Fibroblast of skin of left quadriceps (primary cell): Measurements from ENCODE around the gene PCDHGA4.
"Not testable (repeated sequence)": the region's sequence is repeated elsewhere in the genome, so short reads cannot be mapped to it uniquely, and the experiment has no call there.

Experiments used
- DNase-seq, 2 experiments: peaks; one replicate each; pipeline ENCODE4 v3.0.0-alpha.2; 2013; ENCODE audit warnings: low read depth in 2 of 2

PCDHGA4 gene

DNA sequence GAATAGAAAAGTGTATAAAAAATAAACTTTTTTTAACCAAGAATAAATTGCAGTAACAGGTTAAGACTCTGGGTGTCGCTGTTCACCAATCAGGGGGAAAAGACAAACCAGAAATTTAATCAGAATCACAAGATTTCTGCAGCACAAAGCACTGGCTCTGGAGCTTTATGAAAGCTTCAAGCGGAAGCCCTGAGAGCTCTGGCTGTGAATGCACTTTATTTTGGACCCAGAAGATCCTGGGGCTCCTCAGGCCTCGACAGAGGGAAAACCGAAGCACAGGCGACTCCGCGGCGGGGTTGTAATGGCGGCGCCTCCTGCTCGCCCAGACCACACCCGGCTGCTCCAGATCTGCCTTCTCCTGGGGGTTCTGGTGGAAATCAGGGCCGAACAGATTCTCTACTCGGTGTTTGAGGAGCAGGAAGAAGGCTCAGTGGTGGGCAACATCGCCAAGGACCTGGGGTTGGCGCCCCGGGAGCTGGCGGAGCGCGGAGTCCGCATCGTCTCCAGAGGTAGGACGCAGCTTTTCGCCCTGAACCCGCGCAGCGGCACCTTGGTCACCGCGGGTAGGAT, at the start of gene PCDHGA4:
Gene PCDHGA4 (plus strand): TSS at position 122 of the 570 bp plus-strand sequence. CDS start 87 bp downstream, at position 209.
- DNase-seq = no peak

DNA sequence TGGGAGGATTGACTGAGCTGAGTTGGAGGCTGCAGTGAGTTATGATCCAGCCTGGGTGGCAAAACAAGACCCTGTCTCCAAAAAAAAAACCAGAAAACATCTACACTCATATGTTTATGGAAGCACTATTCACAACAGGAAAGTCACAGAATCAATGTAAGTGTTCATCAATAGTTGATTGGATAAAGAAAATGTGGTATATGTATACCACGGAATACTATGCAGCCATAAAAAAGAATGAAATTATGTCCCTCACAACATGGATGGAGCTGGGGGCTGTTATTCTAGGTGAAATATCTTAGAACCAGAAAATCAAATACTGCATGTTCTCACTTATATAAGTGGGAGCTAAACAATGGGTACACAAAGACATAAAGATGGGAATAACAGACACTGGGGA, 48.2 kb upstream of the PCDHGA4 start:
- DNase-seq = no peak

DNA sequence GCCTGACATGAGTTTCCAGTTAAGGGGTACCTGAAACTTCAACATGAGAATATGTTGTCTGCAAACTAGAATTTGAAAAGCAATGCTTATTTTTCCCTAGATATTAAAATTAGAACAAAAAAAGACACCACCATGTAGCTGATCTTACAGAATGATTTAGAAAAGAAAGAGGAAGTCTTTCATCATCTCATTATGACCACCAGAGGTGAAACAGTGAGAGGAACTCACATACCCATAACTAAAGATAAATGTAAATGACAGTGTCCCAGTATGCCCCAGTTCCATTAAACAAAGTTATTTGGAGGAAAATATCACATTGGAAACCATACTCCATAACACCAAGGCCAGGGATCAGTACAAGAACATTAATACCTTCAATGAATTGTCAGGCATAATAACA, 41.1 kb upstream of the PCDHGA4 start:
- no peak for DNase-seq

DNA sequence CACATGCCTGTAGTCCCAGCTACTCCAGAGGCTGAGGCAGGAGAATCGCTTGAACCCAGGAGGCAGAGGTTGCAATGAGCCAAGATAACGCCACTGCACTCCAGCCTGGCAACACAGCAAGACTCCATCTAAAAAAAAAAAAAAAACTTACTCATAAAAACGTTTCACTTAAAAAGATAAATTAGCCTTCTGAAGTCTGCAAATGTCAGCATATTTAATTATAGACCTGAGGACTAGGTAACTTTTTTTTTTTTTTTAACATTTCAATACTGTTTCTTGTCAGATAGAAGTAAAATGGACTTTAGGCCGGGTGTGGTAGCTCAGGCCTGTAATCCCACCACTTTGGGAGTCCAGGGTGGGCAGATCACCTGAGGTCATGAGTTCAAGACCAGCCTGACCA, 37.9 kb upstream of the PCDHGA4 start:
- DNase-seq = not testable (repeated sequence)

DNA sequence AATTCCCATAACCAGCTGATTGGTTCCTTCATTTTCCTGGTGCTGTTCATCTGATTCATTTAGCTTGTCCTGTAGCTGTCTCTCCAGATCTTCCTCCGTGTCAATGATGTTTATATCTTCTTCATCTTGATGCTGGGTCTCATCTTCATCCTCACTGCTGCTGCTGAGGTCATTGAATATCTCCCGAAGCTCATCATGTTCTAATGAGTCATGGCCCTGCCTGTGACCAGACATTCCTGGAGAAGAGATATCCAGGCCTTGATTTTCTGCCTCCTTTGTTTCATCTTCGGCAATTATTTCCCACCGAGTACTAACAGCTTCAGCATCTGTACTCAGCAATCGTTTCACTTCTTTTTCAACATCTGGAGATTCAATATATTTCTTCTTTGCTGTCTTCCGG, 35.6 kb upstream of the PCDHGA4 start:
- no peak for DNase-seq

DNA sequence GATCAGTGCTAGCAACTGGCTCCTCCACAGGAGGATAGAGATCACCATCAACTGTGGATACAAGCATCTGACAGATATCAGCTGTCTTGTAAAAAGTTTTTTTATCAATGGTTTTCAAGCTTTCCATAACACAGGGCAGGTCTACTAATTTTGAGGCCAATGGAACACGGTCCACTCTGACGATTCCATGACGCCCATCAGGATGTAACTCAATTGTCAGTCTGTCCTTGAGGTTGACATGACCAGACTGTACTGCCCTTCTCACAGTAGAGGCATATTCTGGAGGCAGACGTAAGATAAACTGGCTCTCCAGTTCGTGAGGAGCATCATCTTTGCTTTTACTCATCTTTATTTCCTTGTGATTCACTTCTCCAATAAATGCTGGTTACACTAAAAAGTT, 35.1 kb upstream of the PCDHGA4 start:
- no peak for DNase-seq

DNA sequence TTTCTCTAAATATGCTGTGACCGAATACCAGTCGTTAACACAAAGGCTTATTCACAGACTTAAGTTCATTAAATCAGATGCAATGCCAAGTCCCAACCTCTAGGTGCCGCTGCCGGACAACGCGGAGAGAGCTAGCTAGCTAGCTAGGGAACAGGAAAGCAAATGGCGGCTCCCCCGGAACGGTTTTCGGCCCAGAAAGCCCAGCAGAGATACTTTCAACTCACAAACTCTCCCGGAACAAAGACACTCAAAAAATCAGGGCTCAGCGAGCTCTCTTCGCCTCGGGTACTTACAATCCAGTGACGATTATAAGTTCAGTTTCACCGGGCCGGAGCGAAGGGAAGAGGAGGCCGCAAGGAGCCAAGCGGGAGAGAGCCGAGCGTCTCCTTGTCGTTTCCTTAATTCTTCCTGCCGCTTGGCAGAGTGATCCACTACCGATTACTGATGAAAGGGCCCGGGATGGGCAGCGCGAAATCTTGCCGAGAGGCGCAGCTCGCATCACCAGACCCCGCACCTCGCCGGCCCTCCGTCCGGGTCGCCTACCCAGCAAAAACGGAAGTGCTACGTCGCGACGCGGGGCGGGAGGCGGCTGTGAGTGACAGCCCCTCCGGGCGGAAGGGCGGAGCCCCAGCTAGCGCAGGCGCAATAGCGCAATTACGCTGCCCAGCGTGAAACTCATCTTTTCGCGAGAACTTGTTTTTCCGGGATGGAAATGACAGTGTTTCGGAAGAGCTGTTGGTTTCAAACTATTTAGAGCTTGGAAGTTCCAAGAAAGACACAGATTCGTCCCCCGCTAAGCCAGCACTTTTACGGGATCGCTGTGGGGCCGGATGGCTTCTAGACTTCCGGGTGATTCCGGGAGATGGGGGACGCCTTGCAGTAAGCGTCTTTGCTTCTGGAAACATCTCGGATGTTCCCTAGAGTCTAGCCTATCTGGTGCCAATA, 34.3 kb upstream of the PCDHGA4 start, which contains the start of gene TAF7:
Gene TAF7 (minus strand): TSS at position 560 of the 945 bp plus-strand sequence. CDS start 740 bp downstream, outside the sequence.
- DNase-seq = peak; percentile 85 to 86

DNA sequence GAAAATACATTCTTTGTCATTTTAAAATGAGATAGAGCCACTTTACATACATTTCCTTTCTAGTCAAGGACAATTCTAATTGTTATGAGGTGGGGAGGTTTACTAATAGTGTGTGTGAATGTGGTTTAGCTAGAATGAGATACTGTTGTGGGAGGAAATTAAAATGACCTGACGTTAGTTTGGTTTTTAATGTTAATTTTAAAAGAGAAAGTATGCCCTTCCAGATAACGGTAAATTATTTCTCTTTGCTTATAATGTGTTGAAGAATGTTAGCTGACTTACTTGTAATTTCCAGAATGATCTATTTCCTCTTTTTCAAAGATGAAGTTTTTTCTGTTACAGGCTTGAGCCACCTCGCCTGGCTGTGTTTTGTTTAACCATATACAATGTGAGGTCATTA, 32.6 kb upstream of the PCDHGA4 start:
- DNase-seq = no peak

DNA sequence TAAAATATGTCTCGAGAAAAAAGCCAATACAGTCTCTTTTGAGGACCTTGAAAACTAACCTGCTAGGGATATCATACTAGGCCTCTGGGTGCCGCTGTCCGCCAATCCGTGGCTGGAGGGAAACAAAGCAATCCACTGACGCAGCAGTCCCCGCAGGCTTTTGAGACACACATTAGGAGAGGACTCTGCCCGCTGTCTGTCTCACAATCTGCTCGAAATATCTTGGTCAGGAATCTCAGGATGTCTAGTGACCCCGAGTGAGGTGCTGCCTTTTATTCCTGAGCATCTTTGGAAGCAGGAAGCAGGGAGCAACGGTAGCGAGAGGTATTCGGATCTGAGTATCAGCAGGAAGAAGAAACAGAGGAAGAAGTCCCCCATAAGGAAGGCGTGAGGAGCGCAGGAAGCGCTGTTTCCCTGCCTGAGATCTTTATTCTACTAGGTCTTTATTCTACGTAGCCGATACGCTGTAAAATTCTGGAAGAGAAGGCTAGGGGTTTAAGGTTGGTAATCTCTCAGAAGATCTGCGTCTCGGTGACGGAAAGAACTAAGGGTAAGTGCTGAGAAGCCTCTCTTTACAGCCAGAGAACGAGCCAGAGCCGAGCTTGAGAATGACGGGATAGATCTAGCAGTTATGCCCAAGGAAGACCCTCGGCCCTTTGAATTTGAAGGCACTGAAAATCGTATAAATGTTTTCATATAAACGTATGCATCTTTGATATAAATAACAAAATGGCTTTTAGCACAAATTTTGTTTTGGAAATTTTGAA, 28.6 kb upstream of the PCDHGA4 start:
- peak in 1 of 2 experiments; percentile 37 for DNase-seq

DNA sequence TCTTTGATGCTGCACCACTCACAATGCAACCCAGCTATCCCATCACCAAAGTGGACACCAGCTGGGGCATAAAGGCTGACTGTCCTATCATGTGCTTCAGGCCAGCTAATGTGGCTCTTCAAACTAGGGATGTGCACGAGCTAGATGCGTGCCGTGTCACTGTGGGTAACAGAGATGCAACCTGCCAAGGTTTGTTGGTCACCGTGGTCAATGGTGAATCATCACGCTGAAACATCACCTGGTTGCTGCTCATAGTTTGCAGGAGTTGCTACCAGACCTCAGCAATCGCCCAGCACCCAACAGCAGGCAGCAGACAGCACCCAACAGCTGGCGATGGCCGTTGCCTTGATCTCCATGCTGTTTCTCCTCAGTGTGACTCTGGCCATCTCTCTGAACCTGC, 26.6 kb upstream of the PCDHGA4 start:
- no peak for DNase-seq

DNA sequence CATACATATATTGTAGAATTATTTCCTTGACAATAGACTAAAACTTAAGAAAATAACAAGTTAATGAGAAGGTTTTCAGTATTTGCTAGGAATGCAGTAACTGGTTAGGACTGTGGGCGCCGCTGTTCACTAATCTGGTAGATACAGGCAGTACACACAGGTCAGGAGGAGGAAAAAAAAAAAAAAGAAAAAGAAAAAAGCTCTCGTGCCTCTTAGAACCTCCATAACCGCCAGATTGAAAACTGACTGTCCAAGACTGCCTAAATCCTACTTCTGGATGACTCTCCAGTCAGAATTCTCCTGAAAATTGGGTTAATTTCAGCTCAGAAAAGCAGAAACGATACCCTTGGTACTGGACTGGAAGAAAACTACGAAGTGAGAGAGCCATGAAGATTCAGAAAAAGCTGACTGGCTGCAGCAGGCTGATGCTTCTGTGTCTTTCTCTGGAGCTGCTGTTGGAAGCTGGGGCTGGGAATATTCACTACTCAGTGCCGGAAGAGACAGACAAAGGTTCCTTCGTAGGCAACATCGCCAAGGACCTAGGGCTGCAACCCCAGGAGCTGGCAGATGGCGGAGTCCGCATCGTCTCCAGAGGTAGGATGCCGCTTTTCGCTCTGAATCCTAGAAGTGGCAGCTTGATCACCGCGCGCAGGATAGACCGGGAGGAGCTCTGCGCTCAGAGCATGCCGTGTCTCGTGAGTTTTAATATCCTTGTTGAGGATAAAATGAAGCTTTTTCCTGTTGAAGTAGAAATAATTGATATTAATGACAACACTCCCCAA, 24.3 kb upstream of the PCDHGA4 start, which contains the start of gene PCDHGA1:
Gene PCDHGA1 (plus strand): TSS at position 216 of the 782 bp plus-strand sequence.
- no peak for DNase-seq

DNA sequence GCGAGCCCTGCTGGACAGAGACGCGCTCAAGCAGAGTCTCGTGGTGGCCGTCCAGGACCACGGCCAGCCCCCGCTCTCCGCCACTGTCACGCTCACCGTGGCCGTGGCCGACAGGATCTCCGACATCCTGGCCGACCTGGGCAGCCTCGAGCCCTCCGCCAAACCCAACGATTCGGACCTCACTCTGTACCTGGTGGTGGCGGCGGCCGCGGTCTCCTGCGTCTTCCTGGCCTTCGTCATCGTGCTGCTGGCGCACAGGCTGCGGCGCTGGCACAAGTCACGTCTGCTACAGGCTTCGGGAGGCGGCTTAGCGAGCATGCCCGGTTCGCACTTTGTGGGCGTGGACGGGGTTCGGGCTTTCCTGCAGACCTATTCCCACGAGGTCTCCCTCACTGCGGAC, 22.2 kb upstream of the PCDHGA4 start:
- DNase-seq = not testable (repeated sequence)

DNA sequence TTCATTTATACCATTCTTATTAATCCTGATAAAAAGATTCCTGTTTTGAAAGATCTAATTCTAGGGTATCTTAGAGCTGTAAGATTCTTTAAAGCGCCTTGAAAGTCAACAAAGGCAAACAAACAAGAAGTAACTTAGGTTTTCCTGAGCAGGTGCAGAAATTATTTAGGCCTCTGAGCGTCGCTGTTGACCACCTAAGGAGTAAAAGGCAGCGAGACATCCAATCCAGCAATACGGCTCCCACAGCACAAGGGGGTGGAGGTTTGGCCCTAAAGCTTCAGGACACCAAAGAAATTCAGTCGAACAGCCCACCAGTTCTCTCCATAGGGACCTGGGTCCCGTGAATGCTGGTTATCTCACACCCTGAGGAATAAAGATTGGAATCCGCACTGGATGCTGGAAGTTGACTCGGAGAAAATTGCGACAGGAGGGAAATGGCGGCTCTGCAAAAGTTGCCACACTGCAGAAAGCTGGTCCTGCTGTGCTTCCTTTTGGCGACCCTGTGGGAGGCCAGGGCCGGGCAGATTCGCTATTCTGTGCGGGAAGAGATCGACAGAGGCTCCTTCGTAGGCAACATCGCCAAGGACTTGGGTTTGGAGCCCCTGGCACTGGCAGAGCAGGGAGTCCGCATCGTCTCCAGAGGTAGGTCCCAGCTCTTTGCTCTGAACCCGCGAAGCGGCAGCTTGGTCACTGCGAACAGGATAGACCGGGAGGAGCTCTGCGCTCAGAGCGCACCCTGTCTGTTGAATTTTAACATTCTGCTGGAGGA, 16.1 kb upstream of the PCDHGA4 start, which contains the start of gene PCDHGA2:
Gene PCDHGA2 (plus strand): TSS at position 223 of the 769 bp plus-strand sequence.
- DNase-seq = no peak

DNA sequence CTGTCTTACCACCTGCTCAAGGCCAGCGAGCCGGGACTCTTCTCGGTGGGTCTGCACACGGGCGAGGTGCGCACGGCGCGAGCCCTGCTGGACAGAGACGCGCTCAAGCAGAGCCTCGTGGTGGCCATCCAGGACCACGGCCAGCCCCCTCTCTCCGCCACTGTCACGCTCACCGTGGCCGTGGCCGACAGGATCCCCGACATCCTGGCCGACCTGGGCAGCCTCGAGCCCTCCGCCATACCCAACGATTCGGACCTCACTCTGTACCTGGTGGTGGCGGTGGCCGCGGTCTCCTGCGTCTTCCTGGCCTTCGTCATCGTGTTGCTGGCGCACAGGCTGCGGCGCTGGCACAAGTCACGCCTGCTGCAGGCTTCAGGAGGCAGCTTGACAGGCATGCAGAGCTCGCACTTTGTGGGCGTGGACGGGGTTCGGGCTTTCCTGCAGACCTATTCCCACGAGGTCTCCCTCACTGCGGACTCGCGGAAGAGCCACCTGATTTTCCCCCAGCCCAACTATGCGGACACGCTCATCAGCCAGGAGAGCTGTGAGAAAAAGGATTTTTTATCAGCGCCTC, 14.0 kb upstream of the PCDHGA4 start:
- DNase-seq = not testable (repeated sequence)

DNA sequence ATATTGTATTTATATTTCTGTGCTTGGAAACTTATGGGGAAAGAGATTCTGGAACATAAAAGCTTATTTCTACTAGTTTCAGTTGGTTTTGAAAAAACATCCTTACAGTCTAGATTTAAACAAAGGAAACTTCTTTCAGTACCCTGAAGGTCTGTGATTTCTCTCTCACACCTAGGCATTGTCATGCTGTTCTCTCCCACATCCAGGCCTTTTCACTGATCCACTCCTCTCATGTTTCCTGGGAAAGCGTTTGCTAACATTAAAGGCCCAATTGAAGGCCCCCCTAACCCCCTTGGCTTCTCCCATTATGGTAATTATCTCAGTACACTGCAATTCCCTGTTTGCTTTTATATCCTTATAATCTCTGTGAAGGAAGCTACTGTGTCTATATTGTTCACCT, 12.0 kb upstream of the PCDHGA4 start:
- DNase-seq = no peak

DNA sequence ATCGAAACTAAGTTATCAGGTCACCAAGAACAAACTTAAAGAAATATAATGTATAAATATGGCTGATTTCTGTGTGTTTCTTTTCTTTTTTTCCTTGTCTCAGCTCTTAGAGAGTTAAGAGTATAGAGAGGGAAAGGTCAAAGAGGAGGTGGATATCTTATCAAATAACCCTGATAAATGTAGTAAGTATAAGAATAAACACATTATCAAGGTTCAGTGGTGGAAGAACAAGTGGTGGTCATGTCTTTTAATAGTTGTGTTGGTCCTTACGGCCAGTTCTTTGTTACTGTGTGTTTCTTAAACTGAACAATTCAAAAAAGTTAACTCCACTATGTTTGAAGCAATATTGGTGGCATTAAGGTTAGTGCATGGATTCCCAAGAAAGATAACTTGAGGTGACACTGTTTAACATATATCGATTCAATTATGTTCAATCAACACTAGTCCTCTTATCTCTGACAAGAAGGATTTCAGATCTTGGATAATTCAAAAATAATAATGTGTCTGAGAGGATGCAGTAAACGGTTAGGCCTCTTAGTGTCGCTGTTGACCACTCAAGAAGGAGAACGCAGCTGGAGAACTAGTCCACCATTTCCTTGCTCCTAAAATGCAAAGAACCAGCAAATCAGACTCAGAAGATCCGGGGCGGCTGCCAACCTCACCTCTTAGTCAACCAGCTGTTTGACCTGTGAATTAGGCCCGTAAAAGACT, 11.4 kb upstream of the PCDHGA4 start, which contains the start of gene PCDHGA3:
Gene PCDHGA3 (plus strand): TSS at position 588 of the 711 bp plus-strand sequence. CDS start 205 bp downstream, outside the sequence.
- DNase-seq = no peak

DNA sequence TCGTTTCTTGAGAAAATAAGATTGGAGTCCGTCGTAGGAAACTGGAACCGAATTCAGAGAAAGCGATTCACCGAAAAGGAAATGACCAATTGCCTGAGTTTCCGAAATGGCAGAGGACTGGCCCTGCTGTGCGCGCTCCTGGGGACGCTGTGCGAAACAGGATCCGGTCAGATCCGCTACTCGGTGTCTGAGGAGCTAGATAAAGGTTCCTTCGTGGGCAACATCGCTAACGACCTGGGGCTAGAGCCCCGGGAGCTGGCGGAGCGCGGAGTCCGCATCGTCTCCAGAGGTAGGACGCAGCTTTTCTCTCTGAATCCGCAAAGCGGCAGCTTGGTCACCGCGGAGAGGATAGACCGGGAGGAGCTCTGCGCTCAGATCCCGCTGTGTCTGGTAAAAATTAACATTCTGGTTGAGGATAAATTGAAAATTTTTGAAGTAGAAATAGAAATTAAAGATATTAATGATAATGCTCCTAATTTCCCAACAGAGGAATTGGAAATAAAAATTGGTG, 10.8 kb upstream of the PCDHGA4 start:
- no peak for DNase-seq

DNA sequence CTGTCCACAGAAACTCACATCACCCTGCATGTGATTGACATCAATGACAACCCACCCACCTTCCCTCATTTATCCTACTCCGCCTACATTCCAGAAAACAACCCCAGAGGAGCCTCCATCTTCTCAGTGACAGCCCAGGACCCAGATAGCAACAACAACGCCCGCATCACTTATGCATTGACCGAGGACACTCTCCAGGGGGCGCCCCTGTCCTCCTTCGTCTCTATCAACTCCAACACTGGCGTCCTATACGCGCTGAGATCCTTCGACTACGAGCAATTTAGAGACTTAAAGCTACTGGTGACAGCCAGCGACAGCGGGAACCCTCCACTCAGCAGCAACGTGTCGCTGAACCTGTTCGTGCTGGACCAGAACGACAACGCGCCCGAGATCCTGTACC, 9.5 kb upstream of the PCDHGA4 start:
- no peak for DNase-seq

DNA sequence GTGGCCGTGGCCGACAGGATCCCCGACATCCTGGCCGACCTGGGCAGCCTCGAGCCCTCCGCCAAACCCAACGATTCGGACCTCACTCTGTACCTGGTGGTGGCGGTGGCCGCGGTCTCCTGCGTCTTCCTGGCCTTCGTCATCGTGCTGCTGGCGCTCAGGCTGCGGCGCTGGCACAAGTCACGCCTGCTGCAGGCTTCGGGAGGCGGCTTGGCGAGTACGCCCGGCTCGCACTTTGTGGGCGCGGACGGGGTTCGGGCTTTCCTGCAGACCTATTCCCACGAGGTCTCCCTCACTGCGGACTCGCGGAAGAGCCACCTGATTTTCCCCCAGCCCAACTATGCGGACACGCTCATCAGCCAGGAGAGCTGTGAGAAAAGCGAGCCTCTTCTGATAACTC, 8.8 kb upstream of the PCDHGA4 start:
- DNase-seq = not testable (repeated sequence)
